GM06990 (cell line): Measurements from ENCODE around the gene KLHL3.

Source experiments
- DNase-seq: peaks from one replicate; pipeline ENCODE4 v3.0.0-alpha.2; 2011; ENCODE audit not compliant: insufficient read length; ENCODE audit errors: extremely low read depth
- H3K27me3 ChIP-seq: replicated peaks from 2 replicates; pipeline ENCODE4 v1.6.0; 2011; ENCODE audit warnings: low read length; ENCODE audit not compliant: control insufficient read depth, insufficient read depth
- H3K36me3 ChIP-seq: 2 replicates; pipeline ENCODE4 v1.5.1; 2011; ENCODE audit warnings: low read length; ENCODE audit not compliant: control insufficient read depth, insufficient read depth
- H3K4me3 ChIP-seq: replicated peaks from 2 replicates; pipeline ENCODE4 v1.5.1; 2011; ENCODE audit warnings: low read depth, mild to moderate bottlenecking, control low read depth, low read length
- TF ChIP-seq, protein P1 (sequence below): IDR thresholded peaks from 2 replicates; pipeline ENCODE4 v1.5.1; 2011; ENCODE audit warnings: low read length, control low read depth, mild to moderate bottlenecking, inconsistent platforms; ENCODE audit not compliant: insufficient read depth, poor library complexity, severe bottlenecking

The KLHL3 gene

DNA sequence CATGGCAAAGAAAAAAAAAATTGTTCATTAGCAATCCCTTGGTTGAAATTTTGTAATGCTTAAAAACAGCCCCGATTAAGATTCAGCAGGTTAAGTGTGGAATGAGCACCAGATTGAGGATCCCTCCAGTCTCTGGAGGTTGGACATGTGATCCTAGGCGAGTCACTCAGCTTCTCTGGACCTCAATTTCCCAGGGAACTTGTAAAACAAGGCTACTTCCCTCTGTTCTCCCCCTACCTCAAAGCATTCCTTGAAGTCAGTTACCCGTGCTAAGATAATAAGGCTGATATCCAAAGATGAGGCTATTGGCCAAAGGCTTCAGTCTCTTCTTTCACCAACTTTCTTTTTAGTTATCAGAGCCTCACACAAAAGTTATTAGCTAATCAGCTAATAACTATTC, 2.9 kb downstream of the KLHL3 start:
- no peaks in the 10 kb centered on the region for H3K36me3 ChIP-seq
- TF ChIP-seq, protein P1, sequence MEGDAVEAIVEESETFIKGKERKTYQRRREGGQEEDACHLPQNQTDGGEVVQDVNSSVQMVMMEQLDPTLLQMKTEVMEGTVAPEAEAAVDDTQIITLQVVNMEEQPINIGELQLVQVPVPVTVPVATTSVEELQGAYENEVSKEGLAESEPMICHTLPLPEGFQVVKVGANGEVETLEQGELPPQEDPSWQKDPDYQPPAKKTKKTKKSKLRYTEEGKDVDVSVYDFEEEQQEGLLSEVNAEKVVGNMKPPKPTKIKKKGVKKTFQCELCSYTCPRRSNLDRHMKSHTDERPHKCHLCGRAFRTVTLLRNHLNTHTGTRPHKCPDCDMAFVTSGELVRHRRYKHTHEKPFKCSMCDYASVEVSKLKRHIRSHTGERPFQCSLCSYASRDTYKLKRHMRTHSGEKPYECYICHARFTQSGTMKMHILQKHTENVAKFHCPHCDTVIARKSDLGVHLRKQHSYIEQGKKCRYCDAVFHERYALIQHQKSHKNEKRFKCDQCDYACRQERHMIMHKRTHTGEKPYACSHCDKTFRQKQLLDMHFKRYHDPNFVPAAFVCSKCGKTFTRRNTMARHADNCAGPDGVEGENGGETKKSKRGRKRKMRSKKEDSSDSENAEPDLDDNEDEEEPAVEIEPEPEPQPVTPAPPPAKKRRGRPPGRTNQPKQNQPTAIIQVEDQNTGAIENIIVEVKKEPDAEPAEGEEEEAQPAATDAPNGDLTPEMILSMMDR = no peak
- no peak for DNase-seq
- H3K27me3 ChIP-seq = no peaks in the 10 kb centered on the region
- H3K4me3 ChIP-seq = no peak overlapping the region

DNA sequence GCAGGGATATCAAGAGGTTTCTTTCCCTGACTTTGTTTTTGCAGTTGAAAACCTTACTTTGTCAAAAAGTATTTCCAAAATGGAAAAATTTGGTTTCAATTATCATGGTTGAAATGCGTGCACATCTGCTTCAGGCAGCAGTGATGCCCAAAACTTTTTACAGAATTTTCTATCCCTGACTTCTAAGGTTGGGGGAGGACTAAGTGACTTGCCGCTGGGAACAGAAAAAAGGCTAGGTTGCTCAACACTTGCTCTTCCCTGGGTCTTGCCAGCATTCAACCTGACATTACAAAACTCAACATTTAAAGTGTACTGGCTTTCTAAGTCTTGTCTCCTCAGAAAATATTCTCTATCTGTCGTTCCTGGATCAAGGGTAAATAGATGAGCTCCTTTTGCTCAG, 4.7 kb downstream of the KLHL3 start:
- Histone ChIP-seq H3K4me3 (no peak overlapping the region), H3K36me3 (no peaks in the 10 kb centered on the region), H3K27me3 (no peaks in the 10 kb centered on the region)
- DNase-seq = no peak
- TF ChIP-seq, protein P1 = no peak

DNA sequence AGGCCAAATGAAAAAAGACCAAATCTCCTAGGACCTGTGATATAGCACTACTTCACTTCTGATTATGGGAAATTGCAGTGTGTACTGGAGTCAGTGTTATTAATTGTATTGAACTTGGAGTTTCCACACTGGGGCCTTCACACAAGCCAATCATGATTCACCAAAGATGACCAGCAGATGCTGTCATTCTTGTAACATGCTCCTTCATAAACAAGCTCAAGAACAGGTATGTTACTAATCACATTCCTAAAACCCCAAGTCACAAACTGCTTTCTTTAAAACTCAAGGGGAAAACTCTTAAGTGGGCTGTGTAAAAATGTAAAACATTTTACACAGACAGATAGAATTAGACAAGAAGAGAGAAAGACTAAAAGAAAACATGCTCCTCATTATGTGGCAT, 5.6 kb downstream of the KLHL3 start:
- Histone ChIP-seq H3K4me3 (no peak overlapping the region), H3K36me3 (no peaks in the 10 kb centered on the region), H3K27me3 (no peaks in the 10 kb centered on the region)
- TF ChIP-seq, protein P1 = no peak
- DNase-seq = no peak

- TF ChIP-seq, protein P1 = no peak
- no peak for DNase-seq
- no peaks in the 10 kb centered on the region for H3K36me3 ChIP-seq
- no peaks in the 10 kb centered on the region for H3K27me3 ChIP-seq
- H3K4me3 ChIP-seq = no peak overlapping the region
These were observed 7.8 kb downstream of the KLHL3 start for GRCh38 chr5:137728048-137728447.

GRCh38 chr5:137727623-137728022, 8.3 kb downstream of the KLHL3 start:
- H3K27me3 ChIP-seq = no peaks in the 10 kb centered on the region
- H3K36me3 ChIP-seq = no peaks in the 10 kb centered on the region
- no peak overlapping the region for H3K4me3 ChIP-seq
- TF ChIP-seq, protein P1 = no peak
- DNase-seq = no peak

DNA sequence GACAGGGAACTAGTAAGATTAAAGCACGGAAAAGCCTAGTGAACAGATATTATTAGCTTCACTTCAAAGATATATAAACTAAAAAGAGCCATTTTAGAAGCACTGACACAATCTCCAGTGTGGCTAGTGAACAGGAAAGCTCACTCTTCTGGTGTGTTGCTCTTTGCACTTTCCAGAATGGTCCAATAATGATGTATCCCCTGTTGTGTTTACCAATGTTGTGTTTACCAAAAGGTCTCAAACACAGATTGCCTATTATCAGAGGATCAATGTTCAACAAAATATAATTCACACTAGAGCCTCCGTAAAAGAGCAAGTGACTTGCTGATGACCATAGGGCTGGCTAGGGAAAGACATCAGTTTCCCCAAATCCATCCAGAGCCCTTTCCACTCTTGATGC, 11.6 kb downstream of the KLHL3 start:
- TF ChIP-seq, protein P1 = no peak
- H3K36me3 ChIP-seq = no peaks in the 10 kb centered on the region
- no peak overlapping the region for H3K4me3 ChIP-seq
- no peak for DNase-seq
- H3K27me3 ChIP-seq = no peaks in the 10 kb centered on the region
